Measurements from ENCODE around the gene RNF10.
"Not testable (repeated sequence)": the region's sequence is repeated elsewhere in the genome, so short reads cannot be mapped to it uniquely, and the experiment has no call there.

The RNF10 gene

DNA sequence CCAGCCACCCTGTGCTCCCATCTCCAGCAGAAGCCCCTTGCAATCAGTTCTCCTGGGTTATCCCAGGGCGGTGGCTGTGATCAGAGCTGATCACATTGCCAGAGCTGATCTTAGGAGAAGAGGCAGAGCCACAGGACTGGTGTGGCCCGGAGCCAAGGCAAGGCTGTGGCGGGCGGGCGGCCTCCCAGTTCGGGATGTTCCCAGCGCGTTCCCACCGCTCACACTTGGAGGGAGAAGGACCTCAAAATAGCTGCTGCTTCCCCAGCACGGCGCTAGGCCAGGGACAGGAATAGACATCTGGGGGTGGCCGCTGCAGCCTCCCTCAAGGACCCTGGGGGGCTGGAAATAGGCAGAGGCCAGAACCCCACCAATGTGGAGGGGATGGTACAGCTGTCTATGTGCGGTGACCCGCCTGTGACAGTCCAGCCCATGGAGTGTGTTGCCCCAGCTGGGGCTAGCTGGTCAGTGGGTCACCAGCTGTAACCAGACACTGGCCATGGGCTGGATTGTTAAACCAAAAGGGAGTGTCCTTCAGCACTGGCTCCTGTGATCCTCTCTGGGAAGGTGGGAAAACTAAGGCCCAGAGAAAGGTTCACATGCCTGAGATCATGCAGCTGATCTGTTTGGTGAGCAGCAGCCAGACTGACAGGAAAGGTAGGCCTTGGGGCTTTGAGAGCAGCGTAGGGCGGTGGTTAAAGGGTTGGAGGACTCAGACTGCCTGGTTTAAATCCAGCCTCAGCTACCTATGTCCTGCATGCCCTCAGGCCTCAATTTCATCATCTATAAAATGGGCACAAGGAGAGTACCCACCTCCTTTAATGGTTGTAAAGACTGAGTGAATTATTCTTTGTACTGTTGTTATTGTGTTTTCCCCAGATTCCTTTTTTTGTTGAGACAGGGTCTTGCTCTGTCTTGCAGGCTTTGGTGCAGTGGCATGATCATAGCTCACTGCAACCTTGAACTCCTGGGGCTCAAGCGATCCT is 55.1 kb downstream of the RNF10 start:
- peaks cover 3 to 14% of the 10 kb centered on the region in 2 donors for H3K4me1 ChIP-seq (ENCODE audit: control insufficient read depth in 2 of 2, insufficient read depth in 2 of 2, low read length in 2 of 2)
- no peaks in the 10 kb centered on the region for H3K9me3 ChIP-seq (ENCODE audit: control insufficient read depth in 2 of 2, low read length in 2 of 2)
- peak overlapping the region in 1 of 2 donors; percentile 15 for H3K27ac ChIP-seq (ENCODE audit: low read depth in 2 of 2, low read length in 2 of 2)

DNA sequence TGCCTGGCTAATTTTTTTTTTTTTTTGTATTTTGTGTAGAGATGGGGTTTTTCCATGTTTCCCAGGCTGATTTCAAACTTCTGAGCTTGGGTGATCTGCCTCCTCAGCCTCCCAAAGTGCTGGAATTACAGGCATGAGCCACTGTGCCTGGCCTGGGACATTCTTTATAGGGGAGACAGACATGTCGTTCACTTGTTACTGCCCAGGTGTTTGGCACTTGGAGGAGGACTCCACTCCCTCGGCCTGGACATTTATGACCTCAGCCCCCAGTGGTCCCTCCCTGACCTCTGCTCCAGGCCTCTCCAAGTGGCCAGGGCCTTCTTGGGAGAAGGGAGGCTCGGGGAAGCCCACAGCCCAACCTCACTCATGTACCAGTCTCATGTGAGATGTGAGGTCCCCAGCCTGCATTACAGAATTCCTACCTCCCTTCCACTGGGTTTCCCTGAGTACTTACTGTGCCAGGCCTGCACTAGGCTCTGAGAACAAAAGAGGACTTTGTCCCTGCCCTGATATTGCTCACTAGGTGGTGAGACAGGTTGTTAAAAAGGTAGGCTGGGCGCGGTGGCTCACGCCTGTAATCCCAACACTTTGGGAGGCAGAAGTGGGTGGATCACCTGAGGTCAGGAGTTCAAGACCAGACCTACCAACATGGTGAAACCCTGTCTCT is 56.7 kb downstream of the RNF10 start:
- Histone ChIP-seq H3K9ac (ENCODE audit: low read depth in 1 of 2, low read length in 2 of 2) (peak overlapping the region in 1 of 2 donors; percentile 47), H3K4me3 (ENCODE audit: low read length in 2 of 2) (peak overlapping the region; percentile 5 to 9), H3K36me3 (ENCODE audit: control insufficient read depth in 2 of 2, insufficient read depth in 2 of 2, low read length in 2 of 2) (no peaks in the 10 kb centered on the region), H3K9me3 (ENCODE audit: control insufficient read depth in 2 of 2, low read length in 2 of 2) (no peaks in the 10 kb centered on the region), H3K27ac (ENCODE audit: low read depth in 2 of 2, low read length in 2 of 2) (peak overlapping the region; percentile 85 to 86), H3K27me3 (ENCODE audit: control insufficient read depth in 2 of 2, insufficient read depth in 2 of 2, low read length in 2 of 2) (no peaks in the 10 kb centered on the region), H3K4me1 (ENCODE audit: control insufficient read depth in 2 of 2, insufficient read depth in 2 of 2, low read length in 2 of 2) (peaks cover 3 to 11% of the 10 kb centered on the region in 2 donors)

More for the DNA sequence above, 55.1 kb downstream of the RNF10 start:
- H3K4me3 ChIP-seq (ENCODE audit: low read length in 2 of 2): no peak overlapping the region
- H3K36me3 ChIP-seq (ENCODE audit: control insufficient read depth in 2 of 2, insufficient read depth in 2 of 2, low read length in 2 of 2): no peaks in the 10 kb centered on the region
- no peak overlapping the region for H3K9ac ChIP-seq (ENCODE audit: low read depth in 1 of 2, low read length in 2 of 2)
- H3K27me3 ChIP-seq (ENCODE audit: control insufficient read depth in 2 of 2, insufficient read depth in 2 of 2, low read length in 2 of 2): no peaks in the 10 kb centered on the region

DNA sequence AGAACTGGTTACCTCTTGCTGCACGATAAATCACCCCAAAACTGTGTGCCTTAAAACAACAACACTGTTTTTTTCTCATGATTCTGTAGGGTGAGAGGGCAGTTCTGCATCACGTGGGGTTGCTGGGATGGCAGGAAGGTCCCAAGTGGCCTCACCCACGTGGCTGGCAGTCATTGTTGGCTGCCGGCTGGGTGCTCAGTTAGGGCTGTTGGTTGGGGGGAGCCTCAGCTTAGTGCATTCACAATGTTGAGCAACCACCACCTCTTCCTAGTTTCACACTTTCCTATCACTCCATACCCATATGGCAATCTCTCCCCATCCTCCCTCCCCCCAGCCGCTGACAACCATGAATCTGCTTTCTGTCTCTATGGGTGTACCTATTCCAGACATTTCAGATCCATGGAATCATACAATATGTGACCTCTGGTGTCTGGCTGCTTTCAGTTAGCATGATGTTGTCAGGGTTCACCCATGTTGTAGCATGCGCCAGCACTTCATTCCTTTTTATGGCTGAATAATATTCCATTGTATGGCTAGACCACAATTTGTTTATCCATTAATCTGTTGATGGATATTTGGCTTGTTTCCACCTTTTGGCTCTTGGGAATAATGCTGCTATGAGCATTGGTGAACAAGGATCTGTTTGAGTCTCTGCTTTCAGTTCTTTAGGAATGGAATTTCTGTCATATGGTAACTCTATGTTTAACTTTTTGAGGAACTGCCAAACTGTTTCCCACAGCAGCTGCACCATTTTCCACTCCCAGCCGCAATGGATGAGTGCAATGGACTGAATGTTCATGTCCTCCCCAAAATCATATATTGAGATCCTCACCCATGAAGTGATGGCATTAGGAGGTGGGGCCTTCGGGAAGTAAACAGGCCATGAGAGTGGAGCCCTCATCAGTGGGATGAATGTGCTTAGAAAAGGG is 58.2 kb downstream of the RNF10 start:
- Histone ChIP-seq H3K36me3 (ENCODE audit: control insufficient read depth in 2 of 2, insufficient read depth in 2 of 2, low read length in 2 of 2) (no peaks in the 10 kb centered on the region), H3K4me1 (ENCODE audit: control insufficient read depth in 2 of 2, insufficient read depth in 2 of 2, low read length in 2 of 2) (peaks cover 3 to 11% of the 10 kb centered on the region in 2 donors), H3K27ac (ENCODE audit: low read depth in 2 of 2, low read length in 2 of 2) (no peak overlapping the region), H3K9me3 (ENCODE audit: control insufficient read depth in 2 of 2, low read length in 2 of 2) (no peaks in the 10 kb centered on the region), H3K27me3 (ENCODE audit: control insufficient read depth in 2 of 2, insufficient read depth in 2 of 2, low read length in 2 of 2) (no peaks in the 10 kb centered on the region), H3K4me3 (ENCODE audit: low read length in 2 of 2) (no peak overlapping the region), H3K9ac (ENCODE audit: low read depth in 1 of 2, low read length in 2 of 2) (no peak overlapping the region)

DNA sequence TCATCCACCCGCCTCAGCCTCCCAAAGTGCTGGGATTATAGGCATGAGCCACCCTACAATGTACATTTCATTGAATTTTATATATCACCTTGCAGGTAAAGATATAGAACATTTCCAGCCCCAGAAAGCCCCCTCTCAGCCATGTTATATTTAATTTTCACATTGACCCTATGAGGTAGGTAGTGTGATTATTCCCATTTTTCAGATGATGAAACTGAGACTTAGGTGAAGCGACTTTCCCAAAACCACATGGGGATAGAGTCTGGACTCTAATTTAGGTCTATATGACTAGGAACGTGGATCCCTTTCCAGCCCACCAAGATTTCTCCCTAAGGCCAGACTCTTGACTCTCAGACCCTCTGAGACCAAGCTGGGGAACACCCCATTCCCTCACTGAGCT is 62.7 kb downstream of the RNF10 start:
- H3K27me3 ChIP-seq (ENCODE audit: control insufficient read depth in 2 of 2, insufficient read depth in 2 of 2, low read length in 2 of 2): no peaks in the 10 kb centered on the region
- no peak overlapping the region for H3K4me3 ChIP-seq (ENCODE audit: low read length in 2 of 2)
- H3K9me3 ChIP-seq (ENCODE audit: control insufficient read depth in 2 of 2, low read length in 2 of 2): no peaks in the 10 kb centered on the region
- H3K4me1 ChIP-seq (ENCODE audit: control insufficient read depth in 2 of 2, insufficient read depth in 2 of 2, low read length in 2 of 2): peaks cover 0 to 3% of the 10 kb centered on the region in 2 donors
- H3K27ac ChIP-seq (ENCODE audit: low read depth in 2 of 2, low read length in 2 of 2): no peak overlapping the region
- H3K36me3 ChIP-seq (ENCODE audit: control insufficient read depth in 2 of 2, insufficient read depth in 2 of 2, low read length in 2 of 2): no peaks in the 10 kb centered on the region
- no peak overlapping the region for H3K9ac ChIP-seq (ENCODE audit: low read depth in 1 of 2, low read length in 2 of 2)

DNA sequence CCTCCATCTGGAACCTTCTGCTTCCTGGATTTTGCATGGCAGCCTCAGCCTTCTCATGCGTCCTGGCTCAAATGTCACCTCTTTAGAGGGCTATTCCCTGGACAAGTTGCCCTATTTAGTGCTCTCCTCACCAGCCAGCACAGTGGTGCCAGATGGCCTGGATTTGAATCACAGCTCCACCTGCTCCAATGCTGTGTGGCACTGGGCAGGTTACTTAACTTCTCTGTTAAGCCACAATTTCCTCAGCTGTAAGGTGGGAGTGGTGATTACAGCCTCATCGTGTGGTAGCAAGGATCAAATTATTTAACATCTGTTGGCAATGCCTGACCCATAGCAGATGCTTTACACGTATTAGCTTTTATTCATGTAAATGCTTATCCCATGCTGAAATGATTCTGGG is 63.7 kb downstream of the RNF10 start:
- Histone ChIP-seq H3K4me3 (ENCODE audit: low read length in 2 of 2) (no peak overlapping the region), H3K9ac (ENCODE audit: low read depth in 1 of 2, low read length in 2 of 2) (no peak overlapping the region), H3K9me3 (ENCODE audit: control insufficient read depth in 2 of 2, low read length in 2 of 2) (no peaks in the 10 kb centered on the region), H3K27me3 (ENCODE audit: control insufficient read depth in 2 of 2, insufficient read depth in 2 of 2, low read length in 2 of 2) (no peaks in the 10 kb centered on the region), H3K4me1 (ENCODE audit: control insufficient read depth in 2 of 2, insufficient read depth in 2 of 2, low read length in 2 of 2) (peaks cover 0 to 3% of the 10 kb centered on the region in 2 donors), H3K27ac (ENCODE audit: low read depth in 2 of 2, low read length in 2 of 2) (no peak overlapping the region), H3K36me3 (ENCODE audit: control insufficient read depth in 2 of 2, insufficient read depth in 2 of 2, low read length in 2 of 2) (no peaks in the 10 kb centered on the region)

DNA sequence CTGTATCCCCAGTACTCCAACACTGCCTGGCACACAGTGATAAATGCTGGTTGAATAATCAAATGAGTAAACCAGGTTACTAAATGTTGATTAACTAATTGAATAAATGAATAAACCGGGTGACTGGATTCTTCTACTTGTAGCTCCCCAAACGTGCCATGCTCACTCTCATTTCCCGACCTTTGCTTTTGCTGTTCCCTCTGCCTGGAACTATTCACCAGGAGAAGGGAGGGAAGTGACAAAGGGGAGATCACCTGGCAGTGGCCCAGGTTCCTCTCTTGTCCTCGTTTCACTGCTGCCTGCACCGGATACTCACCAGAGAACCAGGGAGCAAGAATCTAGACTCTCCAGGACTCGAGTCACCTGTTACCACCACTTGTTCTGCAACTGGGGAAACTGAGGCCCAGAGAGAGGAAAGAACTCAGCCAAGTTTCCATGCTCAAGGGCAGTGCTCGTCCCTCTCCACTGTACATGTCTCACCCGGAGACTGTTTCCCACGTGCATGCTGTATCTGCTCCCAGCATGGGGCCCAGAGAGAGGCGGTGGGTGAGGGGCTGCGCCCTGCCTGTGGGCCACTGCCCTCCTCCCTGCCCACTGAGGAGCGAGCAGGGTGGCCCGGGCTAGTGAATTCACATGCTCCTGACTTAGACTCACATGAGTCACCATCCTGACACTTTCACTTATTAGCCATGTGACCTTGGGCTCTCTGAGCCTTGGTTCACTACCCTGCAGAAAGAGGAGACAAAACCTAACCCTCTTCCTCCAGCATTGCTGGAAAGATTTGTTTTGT is 64.7 kb downstream of the RNF10 start:
- Histone ChIP-seq H3K9me3 (ENCODE audit: control insufficient read depth in 2 of 2, low read length in 2 of 2) (no peaks in the 10 kb centered on the region), H3K27ac (ENCODE audit: low read depth in 2 of 2, low read length in 2 of 2) (no peak overlapping the region), H3K4me1 (ENCODE audit: control insufficient read depth in 2 of 2, insufficient read depth in 2 of 2, low read length in 2 of 2) (peaks cover 0 to 3% of the 10 kb centered on the region in 2 donors), H3K4me3 (ENCODE audit: low read length in 2 of 2) (no peak overlapping the region), H3K9ac (ENCODE audit: low read depth in 1 of 2, low read length in 2 of 2) (no peak overlapping the region), H3K36me3 (ENCODE audit: control insufficient read depth in 2 of 2, insufficient read depth in 2 of 2, low read length in 2 of 2) (no peaks in the 10 kb centered on the region), H3K27me3 (ENCODE audit: control insufficient read depth in 2 of 2, insufficient read depth in 2 of 2, low read length in 2 of 2) (no peaks in the 10 kb centered on the region)

DNA sequence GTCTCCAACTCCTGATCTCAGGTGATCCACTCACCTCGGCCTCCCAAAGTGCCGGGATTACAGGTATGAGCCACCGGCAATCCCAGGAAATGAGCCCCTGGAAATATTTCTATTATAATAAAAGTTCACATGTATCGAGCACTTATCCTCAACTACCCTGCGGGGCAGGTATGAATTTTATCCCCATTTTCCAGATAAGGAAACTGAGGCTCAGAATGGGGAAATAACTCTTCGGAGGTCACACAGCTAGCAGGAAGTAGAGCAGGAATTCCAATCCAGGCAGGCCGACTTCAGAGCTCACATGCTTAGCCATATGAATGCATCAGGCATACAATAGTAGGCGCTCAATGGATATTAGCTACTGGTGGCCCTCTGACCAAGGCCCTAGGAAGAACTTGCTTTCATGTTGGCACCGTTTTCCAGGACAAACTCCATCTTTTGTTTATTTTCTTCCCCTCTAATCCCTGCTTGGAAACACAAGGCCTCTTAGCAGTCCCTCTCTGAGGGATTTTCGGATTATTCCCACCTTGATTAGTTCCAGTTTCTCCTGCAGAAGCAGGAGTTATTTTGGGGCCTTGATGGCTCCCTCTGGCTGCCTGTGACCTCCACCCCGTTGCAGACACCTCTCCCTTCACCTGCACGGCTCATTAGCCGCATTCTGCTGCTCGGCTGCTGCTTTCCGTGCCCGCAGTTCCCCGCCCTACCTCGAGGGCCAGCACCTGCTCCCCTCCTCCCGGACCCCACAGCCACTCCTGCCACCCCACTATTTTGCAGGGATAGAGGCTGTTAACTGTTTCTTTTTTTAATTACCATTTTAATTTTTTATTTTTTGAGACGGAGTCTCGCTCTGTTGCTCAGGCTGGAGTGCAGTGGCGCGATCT is 65.8 kb downstream of the RNF10 start:
- Histone ChIP-seq H3K27me3 (ENCODE audit: control insufficient read depth in 2 of 2, insufficient read depth in 2 of 2, low read length in 2 of 2) (no peaks in the 10 kb centered on the region), H3K9ac (ENCODE audit: low read depth in 1 of 2, low read length in 2 of 2) (no peak overlapping the region), H3K9me3 (ENCODE audit: control insufficient read depth in 2 of 2, low read length in 2 of 2) (no peaks in the 10 kb centered on the region)

DNA sequence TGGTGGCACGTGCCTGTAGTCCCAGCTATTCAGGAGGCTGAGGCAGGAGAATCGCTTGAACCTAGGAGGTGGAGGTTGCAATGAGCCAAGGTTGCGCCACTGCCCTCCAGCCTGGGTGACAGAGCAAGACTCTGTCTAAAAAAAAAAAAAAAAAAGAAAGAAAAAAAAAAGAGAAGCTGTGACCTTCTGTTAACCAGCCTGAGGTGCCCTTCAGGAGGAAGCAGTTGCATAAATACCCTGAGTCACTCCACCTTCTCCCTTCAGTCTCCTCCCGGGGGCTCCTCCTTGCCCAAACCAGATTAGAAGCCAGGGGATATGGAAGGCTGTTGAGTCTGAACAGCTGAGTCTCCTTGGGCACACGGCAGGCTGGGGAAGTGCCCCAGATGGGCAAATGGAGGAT is 68.3 kb downstream of the RNF10 start:
- H3K9ac ChIP-seq (ENCODE audit: low read depth in 1 of 2, low read length in 2 of 2); H3K27ac ChIP-seq (ENCODE audit: low read depth in 2 of 2, low read length in 2 of 2); H3K9me3 ChIP-seq (ENCODE audit: control insufficient read depth in 2 of 2, low read length in 2 of 2); H3K27me3 ChIP-seq (ENCODE audit: control insufficient read depth in 2 of 2, insufficient read depth in 2 of 2, low read length in 2 of 2); H3K4me1 ChIP-seq (ENCODE audit: control insufficient read depth in 2 of 2, insufficient read depth in 2 of 2, low read length in 2 of 2); H3K4me3 ChIP-seq (ENCODE audit: low read length in 2 of 2); H3K36me3 ChIP-seq (ENCODE audit: control insufficient read depth in 2 of 2, insufficient read depth in 2 of 2, low read length in 2 of 2): not testable (repeated sequence)

More for the DNA sequence above, 65.8 kb downstream of the RNF10 start:
- Histone ChIP-seq H3K4me3 (ENCODE audit: low read length in 2 of 2) (no peak overlapping the region), H3K27ac (ENCODE audit: low read depth in 2 of 2, low read length in 2 of 2) (no peak overlapping the region), H3K36me3 (ENCODE audit: control insufficient read depth in 2 of 2, insufficient read depth in 2 of 2, low read length in 2 of 2) (no peaks in the 10 kb centered on the region), H3K4me1 (ENCODE audit: control insufficient read depth in 2 of 2, insufficient read depth in 2 of 2, low read length in 2 of 2) (peaks cover 0 to 3% of the 10 kb centered on the region in 2 donors)

Measured in mucosa of rectum (tissue), 2 donors.